K562 (cell line): ENCODE measurements around the gene C10orf71. TPM values are rescaled to one million over a fixed set of nuclear protein-coding genes. Genes with fewer than 3 reads are reported as not detected.
A peak's percentile ranks its signal among the peaks of the same experiment; 100 is the strongest.

ENCODE experiments used
- ARID1B ChIP-seq: fragments of 450-650 bp; IDR thresholded peaks from 2 replicates; pipeline ENCODE4 v1.6.1; 2016; ENCODE audit warnings: antibody characterized with exemption, mild to moderate bottlenecking, inconsistent platforms
- BACH1 ChIP-seq: fragments of 200-800 bp; sonication (Bioruptor generic); IDR thresholded peaks from 2 replicates; pipeline ENCODE4 v1.6.1; 2016; ENCODE audit warnings: missing genetic modification characterization, missing compliant biosample characterization
- BRD4 ChIP-seq: fragments of 200-600 bp; sonication (generic); IDR thresholded peaks from 2 replicates; pipeline ENCODE4 v1.6.1; 2017; ENCODE audit warnings: inconsistent platforms
- FOXO4 ChIP-seq: fragments of 450-650 bp; formaldehyde crosslinking; IDR thresholded peaks from 2 replicates; pipeline ENCODE4 v1.4.0; 2020; ENCODE audit warnings: mild to moderate bottlenecking, moderate library complexity
- GABPB2 ChIP-seq: fragments of 250-450 bp; sonication (Bioruptor Pico); conservative IDR thresholded peaks from 2 replicates; pipeline ENCODE4 v1.5.1; 2021; ENCODE audit warnings: mild to moderate bottlenecking
- GATA2 ChIP-seq: sonication (generic); formaldehyde crosslinking; IDR thresholded peaks from 2 replicates; pipeline ENCODE4 v1.4.0; 2020; ENCODE audit warnings: mild to moderate bottlenecking, missing genetic modification reagents
- JUND ChIP-seq, 2 experiments: IDR thresholded peaks; 2 replicates in 1 of 2; 3 replicates in 1 of 2; pipeline ENCODE4 v1.6.1; 2011; ENCODE audit warnings: borderline replicate concordance in 2 of 2, low read depth in 2 of 2, low read length in 2 of 2, improper control_type of control experiment in 1 of 2, missing biosample characterization in 1 of 2, missing genetic modification characterization in 1 of 2, missing genetic modification reagents in 1 of 2
- MAZ ChIP-seq, 2 experiments: fragments of 450-650 bp in 1 of 2; sonication (generic) in 1 of 2; formaldehyde crosslinking; IDR thresholded peaks in 1 of 2; conservative IDR thresholded peaks in 1 of 2; 2 replicates each; pipeline versions ENCODE4 v1.4.0 to v1.5.0; 2020; ENCODE audit warnings: mild to moderate bottlenecking in 1 of 2, missing genetic modification reagents in 1 of 2
- MCM7 ChIP-seq, 2 experiments: fragments of 450-650 bp; IDR thresholded peaks; 2 replicates each; pipeline ENCODE4 v1.6.1; 2016 to 2018
- MEIS2 ChIP-seq: fragments of 450-650 bp; IDR thresholded peaks from 2 replicates; pipeline ENCODE4 v1.6.1; 2014; ENCODE audit warnings: mild to moderate bottlenecking; ENCODE audit not compliant: partially characterized antibody
- NR2C1 ChIP-seq, 2 experiments: fragments of 450-650 bp; IDR thresholded peaks; 2 replicates each; pipeline ENCODE4 v1.6.1; 2017; ENCODE audit warnings: mild to moderate bottlenecking in 2 of 2, antibody characterized with exemption in 1 of 2, inconsistent platforms in 1 of 2, missing compliant biosample characterization in 1 of 2, missing genetic modification characterization in 1 of 2
- PBX2 ChIP-seq, 2 experiments: IDR thresholded peaks in 1 of 2; conservative IDR thresholded peaks in 1 of 2; 2 replicates each; pipeline ENCODE4 v1.6.1; 2016; ENCODE audit warnings: low read depth in 2 of 2, mild to moderate bottlenecking in 1 of 2, missing compliant biosample characterization in 1 of 2, missing genetic modification characterization in 1 of 2, moderate library complexity in 1 of 2
- RHOXF2B ChIP-seq: fragments of 250-450 bp; sonication (Bioruptor Pico); conservative IDR thresholded peaks from 2 replicates; pipeline ENCODE4 v1.5.1; 2021
- SMAD3 ChIP-seq: fragments of 450-650 bp; formaldehyde crosslinking; conservative IDR thresholded peaks from 2 replicates; pipeline ENCODE4 v1.4.0; 2020; ENCODE audit warnings: mild to moderate bottlenecking
- TCFL5 ChIP-seq: fragments of 250-450 bp; sonication (Bioruptor Pico); conservative IDR thresholded peaks from 2 replicates; pipeline ENCODE4 v1.6.1; 2021; ENCODE audit warnings: mild to moderate bottlenecking, moderate library complexity, matching md5 sums
- TRIM24 ChIP-seq, 2 experiments: fragments of 450-650 bp; IDR thresholded peaks; 2 replicates each; pipeline ENCODE4 v1.6.1; 2016
- XRCC5 ChIP-seq: fragments of 200-400 bp; formaldehyde crosslinking; IDR thresholded peaks from 2 replicates; pipeline ENCODE4 v1.6.1; 2017; ENCODE audit warnings: low read depth, mild to moderate bottlenecking, low read length
- ZBTB7A ChIP-seq: IDR thresholded peaks from 2 replicates; pipeline ENCODE4 v1.6.1; 2011; ENCODE audit warnings: low read depth, mild to moderate bottlenecking, low read length, moderate library complexity, borderline replicate concordance; ENCODE audit not compliant: control insufficient read depth
- ZNF175 ChIP-seq: fragments of 200-800 bp; sonication (Bioruptor generic); IDR thresholded peaks from 2 replicates; pipeline ENCODE4 v1.6.1; 2016; ENCODE audit warnings: low read depth, mild to moderate bottlenecking, missing genetic modification characterization, missing compliant biosample characterization
- ZNF347 ChIP-seq: fragments of 450-650 bp; formaldehyde crosslinking; IDR thresholded peaks from 2 replicates; pipeline ENCODE4 v1.4.0; 2020; ENCODE audit warnings: low read depth, mild to moderate bottlenecking, moderate library complexity
- ZNF384 ChIP-seq: IDR thresholded peaks from 2 replicates; pipeline ENCODE4 v1.6.1; 2012; ENCODE audit warnings: low read depth, low read length, improper control_type of control experiment
- ZNF444 ChIP-seq: fragments of 250-450 bp; sonication (Bioruptor Pico); IDR thresholded peaks from 2 replicates; pipeline ENCODE4 v1.4.0; 2020; ENCODE audit warnings: mild to moderate bottlenecking, moderate library complexity
- ZNF696 ChIP-seq: fragments of 250-450 bp; sonication (Bioruptor Pico); conservative IDR thresholded peaks from 2 replicates; pipeline ENCODE4 v1.4.0; 2020; ENCODE audit warnings: mild to moderate bottlenecking, moderate library complexity
- polyA plus RNA-seq, 8 experiments: library from polyadenylated mRNA; depleted of rRNA in 4 of 8; stranded (reverse) in 5 of 8; unstranded in 3 of 8; fragments of >200 nt; fragmentation: Nextera tagmentation in 2 of 8; fragmentation: Illumina TruSeq in 1 of 8; extraction: Ambion mirVana in 2 of 8; extraction: Trizol in 1 of 8; gene quantifications; 2 replicates each; pipeline versions ENCODE4 v1.2.1 to v1.2.3, GENCODE V29; 2011 to 2014; ENCODE audit warnings: inconsistent platforms in 1 of 8, missing spikeins in 1 of 8
- total RNA-seq, 7 experiments: library from RNA; depleted of rRNA in 6 of 7; stranded (reverse); fragments of >200 nt in 6 of 7; fragmentation: Illumina TruSeq in 2 of 7; extraction: Trizol in 2 of 7; gene quantifications; 2 replicates each; pipeline versions ENCODE4 v1.2.1 to v1.2.3, GENCODE V29; 2011 to 2021; ENCODE audit warnings: low replicate concordance in 1 of 7
- TF ChIP-seq, protein P1 (sequence below): fragments of 450-650 bp; formaldehyde crosslinking; IDR thresholded peaks from 2 replicates; pipeline ENCODE4 v1.4.0; 2020; ENCODE audit warnings: mild to moderate bottlenecking, moderate library complexity

Gene C10orf71
- total and polyA plus RNA-seq, 9 of the 15 experiments (the other 6 are each of a cell fraction or from before 2014, with no cell fraction given) = 0.06 to 4.5 (median 1.3) TPM

- TF ChIP-seq FOXO4 (no peak), TCFL5 (CRISPR knock-in tag) (no peak), NR2C1 (IDR thresholded peaks at IDR 0.05) (no peak), NR2C1 (tag; IDR thresholded peaks at IDR 0.05) (peak; percentile 49; the same call in 1 of the 2 replicates), MAZ (CRISPR knock-in tag; conservative IDR thresholded peaks at IDR 0.05 in 1 of 2, IDR thresholded peaks at IDR 0.05 in 1 of 2) (0 out of 4 replicates have a peak, but pooled peaks of 1 of the 2 experiments have one; percentile 35), RHOXF2B (CRISPR knock-in tag) (no peak), XRCC5 (no peak), ZNF696 (CRISPR knock-in tag) (no peak), BACH1 (tag) (no peak), ZNF444 (no peak), ZNF175 (CRISPR knock-in tag) (no peak), JUND (IDR thresholded peaks at IDR 0.05; ENCODE audit: borderline replicate concordance, low read depth, low read length) (0 out of 2 replicates have a peak, but pooled peaks have one; percentile 30), JUND (tag; IDR thresholded peaks at IDR 0.05; ENCODE audit: borderline replicate concordance, low read depth, low read length) (peak; percentile 24; the same call in 1 of the 3 replicates), SMAD3 (CRISPR knock-in tag) (no peak), ZBTB7A (no peak), MEIS2 (peak; percentile 87), TRIM24 (IDR thresholded peaks at IDR 0.05) (no peak), ZNF347 (CRISPR knock-in tag) (no peak), GABPB2 (CRISPR knock-in tag) (no peak), ARID1B (peak; percentile 19; the same call in 1 of the 2 replicates), BRD4 (no peak), ZNF384 (no peak), PBX2 (CRISPR knock-in tag; IDR thresholded peaks at IDR 0.05; ENCODE audit: low read depth) (no peak), PBX2 (tag; conservative IDR thresholded peaks at IDR 0.05; ENCODE audit: low read depth) (peak; percentile 82), GATA2 (CRISPR knock-in tag) (peak; percentile 69), MCM7 (IDR thresholded peaks at IDR 0.05) (no peak)
- TF ChIP-seq, protein P1, sequence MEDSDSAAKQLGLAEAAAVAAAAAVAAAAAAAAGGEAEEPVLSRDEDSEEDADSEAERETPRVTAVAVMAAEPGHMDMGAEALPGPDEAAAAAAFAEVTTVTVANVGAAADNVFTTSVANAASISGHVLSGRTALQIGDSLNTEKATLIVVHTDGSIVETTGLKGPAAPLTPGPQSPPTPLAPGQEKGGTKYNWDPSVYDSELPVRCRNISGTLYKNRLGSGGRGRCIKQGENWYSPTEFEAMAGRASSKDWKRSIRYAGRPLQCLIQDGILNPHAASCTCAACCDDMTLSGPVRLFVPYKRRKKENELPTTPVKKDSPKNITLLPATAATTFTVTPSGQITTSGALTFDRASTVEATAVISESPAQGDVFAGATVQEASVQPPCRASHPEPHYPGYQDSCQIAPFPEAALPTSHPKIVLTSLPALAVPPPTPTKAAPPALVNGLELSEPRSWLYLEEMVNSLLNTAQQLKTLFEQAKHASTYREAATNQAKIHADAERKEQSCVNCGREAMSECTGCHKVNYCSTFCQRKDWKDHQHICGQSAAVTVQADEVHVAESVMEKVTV (CRISPR knock-in tag) = no peak
These were observed 20.4 kb upstream of the C10orf71 start (continued) for GRCh38 chr10:49278497-49278981.
